Measurements from ENCODE around the gene PRPSAP1. TPM values are rescaled to one million over a fixed set of nuclear protein-coding genes. Genes with fewer than 3 reads are reported as not detected.

PRPSAP1 gene
- total and polyA plus RNA-seq, 2 of the 8 experiments (the other 6 are each of a cell fraction or from before 2014, with no cell fraction given) = 32.0 to 54.2 TPM

- Histone ChIP-seq H3K23ac (ENCODE audit: insufficient read length) (no peak overlapping the region), H2BK5ac (ENCODE audit: low read depth, low read length) (no peak overlapping the region), H4K8ac (ENCODE audit: extremely low read depth, insufficient read depth, low read length) (no peak overlapping the region), H3K4me2 (ENCODE audit: insufficient read depth in 1 of 2, low read depth in 2 of 2, low read length in 2 of 2) (no peak overlapping the region), H3K56ac (replicated peaks; ENCODE audit: insufficient read length, low read depth, low read length) (no peak overlapping the region), H4K5ac (ENCODE audit: insufficient read length, low read depth, low read length) (no peak overlapping the region), H2AFZ (ENCODE audit: low read length) (no peak overlapping the region; the same call in 1 of the 2 replicates), H2BK20ac (ENCODE audit: low read length) (no peak overlapping the region), H3K79me2 (ENCODE audit: control insufficient read depth in 1 of 2, insufficient read depth in 2 of 2, low read length in 2 of 2) (no peaks in the 10 kb centered on the region), H3K18ac (ENCODE audit: extremely low read depth, low read length) (no peak overlapping the region), H3K4me3 (ENCODE audit: extremely low read depth in 1 of 4, insufficient read depth in 2 of 4, low read depth in 3 of 4, low read length in 4 of 4) (no peak overlapping the region), H3K27ac (ENCODE audit: low read depth, low read length) (no peak overlapping the region), H3K14ac (ENCODE audit: insufficient read length) (no peak overlapping the region), H4K20me1 (replicated peaks in 1 of 2; ENCODE audit: control insufficient read depth in 1 of 2, insufficient read depth in 2 of 2, low read length in 2 of 2) (no peaks in the 10 kb centered on the region), H3K27me3 (replicated peaks in 1 of 4; ENCODE audit: control insufficient read depth in 3 of 4, extremely low read depth in 1 of 4, insufficient read depth in 3 of 4, low read length in 3 of 4) (no peaks in the 10 kb centered on the region; a peak in 1 of 7 replicates), H3K23me2 (ENCODE audit: low read depth, low read length) (no peaks in the 10 kb centered on the region), H3K4ac (replicated peaks; ENCODE audit: insufficient read length, low read depth, low read length) (no peak overlapping the region), H3K4me1 (replicated peaks in 1 of 4; ENCODE audit: control insufficient read depth in 3 of 4, insufficient read depth in 4 of 4, low read length in 3 of 4) (no peaks in the 10 kb centered on the region; a peak in 1 of 7 replicates), H3K36me3 (ENCODE audit: control insufficient read depth in 2 of 4, insufficient read depth in 4 of 4, low read length in 3 of 4) (no peaks in the 10 kb centered on the region), H2BK15ac (ENCODE audit: low read length) (no peak overlapping the region), H2BK120ac (replicated peaks; ENCODE audit: low read depth, low read length) (no peak overlapping the region), H3K9me3 (ENCODE audit: insufficient read depth in 2 of 2, low read depth in 1 of 2, low read length in 1 of 2) (no peaks in the 10 kb centered on the region; a peak in 1 of 4 replicates), H4K91ac (replicated peaks; ENCODE audit: insufficient read length, low read length) (no peak overlapping the region), H2AK5ac (ENCODE audit: low read depth, low read length) (no peak overlapping the region), H2BK12ac (ENCODE audit: low read depth, low read length) (no peak overlapping the region), H3K9ac (replicated peaks in 1 of 4; ENCODE audit: extremely low read depth in 1 of 4, low read depth in 3 of 4, low read length in 3 of 4) (no peak overlapping the region), H3K79me1 (ENCODE audit: low read depth, low read length) (no peaks in the 10 kb centered on the region)
- no peak for DNase-seq (ENCODE audit: low read depth in 1 of 2, low spot score in 2 of 2)
- WGBS, 2 experiments (ENCODE audit: extremely low coverage in 1 of 2, insufficient coverage in 1 of 2, insufficient read length in 1 of 2, insufficient replicate concordance in 2 of 2, low coverage in 1 of 2, low lambda C conversion rate in 2 of 2, missing lambda C conversion rate in 1 of 2) = 81% methylated on average over 5 of the region's 5 CpGs; no CpG with 5 or more reads in 1 of the 2 experiments
- FAIRE-seq = no peak
- POLR2A ChIA-PET (ENCODE audit: partially characterized antibody) = no interaction called here
- CTCF ChIA-PET (ENCODE audit: partially characterized antibody) = interaction anchor here (1.0 to 6.2 kb wide), 8 partner anchors 15 to 134 kb away, joined by 3 to 49 read pairs (median 5); no protein-coding TSS in a partner anchor
- no peak for TF ChIP-seq CREB1 (IDR thresholded peaks at IDR 0.05)
- TF ChIP-seq GABPA (IDR thresholded peaks at IDR 0.05; ENCODE audit: borderline replicate concordance, insufficient read depth, low read length) = no peak
- TF ChIP-seq EP300 (IDR thresholded peaks at IDR 0.05; ENCODE audit: borderline replicate concordance in 1 of 2, low read depth in 2 of 2, low read length in 2 of 2) = no peak
- TF ChIP-seq MAX (IDR thresholded peaks at IDR 0.05) = no peak
- TF ChIP-seq EGR1 (IDR thresholded peaks at IDR 0.05; ENCODE audit: borderline replicate concordance, low read depth, low read length) = no peak
- no peak for TF ChIP-seq HDAC2 (IDR thresholded peaks at IDR 0.05; ENCODE audit: borderline replicate concordance in 1 of 2, low read depth in 2 of 2, low read length in 2 of 2)
- TF ChIP-seq, protein P1, sequence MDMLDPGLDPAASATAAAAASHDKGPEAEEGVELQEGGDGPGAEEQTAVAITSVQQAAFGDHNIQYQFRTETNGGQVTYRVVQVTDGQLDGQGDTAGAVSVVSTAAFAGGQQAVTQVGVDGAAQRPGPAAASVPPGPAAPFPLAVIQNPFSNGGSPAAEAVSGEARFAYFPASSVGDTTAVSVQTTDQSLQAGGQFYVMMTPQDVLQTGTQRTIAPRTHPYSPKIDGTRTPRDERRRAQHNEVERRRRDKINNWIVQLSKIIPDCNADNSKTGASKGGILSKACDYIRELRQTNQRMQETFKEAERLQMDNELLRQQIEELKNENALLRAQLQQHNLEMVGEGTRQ (IDR thresholded peaks at IDR 0.05; ENCODE audit: low read length) = no peak
- no peak for TF ChIP-seq SP2 (IDR thresholded peaks at IDR 0.05; ENCODE audit: low read length)
- no peak for TF ChIP-seq EZH2 (IDR thresholded peaks at IDR 0.05; ENCODE audit: low read depth, low read length, severe bottlenecking)
- TF ChIP-seq FOSL1 (IDR thresholded peaks at IDR 0.05; ENCODE audit: insufficient read depth, low read depth, low read length) = no peak
- TF ChIP-seq SP4 (IDR thresholded peaks at IDR 0.05; ENCODE audit: low read length) = no peak
- TF ChIP-seq RXRA (IDR thresholded peaks at IDR 0.05; ENCODE audit: insufficient read depth, low read depth, low read length) = no peak
- TF ChIP-seq SRF (IDR thresholded peaks at IDR 0.05; ENCODE audit: low read depth, low read length) = no peak
Measured at GRCh38 chr17:76260669-76261068, 93.0 kb downstream of the PRPSAP1 start.
